ENCODE measurements around the gene FAM13A. TPM values are rescaled to one million over a fixed set of nuclear protein-coding genes. Genes with fewer than 3 reads are reported as not detected.

The FAM13A gene
- total RNA-seq, 4 donors from 2014 or later = 58.6 to 365 (median 71.2) TPM

DNA sequence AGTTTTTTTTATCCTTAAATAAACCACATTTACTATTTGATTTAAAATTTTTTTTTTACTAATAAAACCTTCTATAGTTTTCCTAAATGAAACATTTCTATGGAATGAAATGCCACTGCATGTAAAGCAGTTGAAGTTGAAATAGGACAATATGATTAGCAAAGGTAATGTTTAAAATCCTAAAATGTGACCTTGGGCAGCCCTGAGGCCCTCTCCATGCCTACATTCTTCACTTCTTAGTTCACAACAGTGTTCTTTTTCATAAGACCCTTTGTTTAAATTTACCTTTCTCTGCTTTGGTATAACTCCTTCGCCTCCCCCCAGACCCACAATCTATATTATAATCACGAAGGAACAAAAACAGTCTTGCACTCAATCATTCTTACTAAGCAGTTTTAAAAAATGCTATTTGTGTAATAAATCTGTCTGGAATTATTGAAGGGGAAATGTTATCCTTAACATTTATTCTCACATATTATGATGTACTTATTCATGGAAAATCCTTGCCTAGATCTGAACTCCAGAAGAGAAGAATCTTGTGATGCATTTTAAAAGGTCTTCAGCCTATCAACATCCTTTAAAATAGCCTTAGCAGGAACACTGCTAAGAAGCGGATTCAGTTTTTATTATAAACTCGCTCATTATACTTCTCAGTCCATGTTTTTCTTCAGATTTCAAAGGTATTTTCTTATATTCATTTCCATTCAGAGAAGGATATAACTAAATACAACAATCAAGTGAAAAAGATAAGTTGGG, 234.8 kb downstream of the FAM13A start:
- 41% methylated on average over 4 of the region's 4 CpGs for WGBS
- Histone ChIP-seq H3K27me3 (no peaks in the 10 kb centered on the region), H3K27ac (peak overlapping the region; percentile 90), H3K4me1 (peaks cover 53% of the 10 kb centered on the region), H3K4me3 (peak overlapping the region; percentile 50), H3K36me3 (no peaks in the 10 kb centered on the region), H3K9me3 (no peaks in the 10 kb centered on the region)
- TF ChIP-seq POLR2AphosphoS5 (IDR thresholded peaks at IDR 0.05) (no peak), CTCF (IDR thresholded peaks at IDR 0.05) (no peak), POLR2A (IDR thresholded peaks at IDR 0.05) (no peak), EP300 (IDR thresholded peaks at IDR 0.05) (no peak)
- no peak for DNase-seq (ENCODE audit: low spot score in 2 of 2)

DNA sequence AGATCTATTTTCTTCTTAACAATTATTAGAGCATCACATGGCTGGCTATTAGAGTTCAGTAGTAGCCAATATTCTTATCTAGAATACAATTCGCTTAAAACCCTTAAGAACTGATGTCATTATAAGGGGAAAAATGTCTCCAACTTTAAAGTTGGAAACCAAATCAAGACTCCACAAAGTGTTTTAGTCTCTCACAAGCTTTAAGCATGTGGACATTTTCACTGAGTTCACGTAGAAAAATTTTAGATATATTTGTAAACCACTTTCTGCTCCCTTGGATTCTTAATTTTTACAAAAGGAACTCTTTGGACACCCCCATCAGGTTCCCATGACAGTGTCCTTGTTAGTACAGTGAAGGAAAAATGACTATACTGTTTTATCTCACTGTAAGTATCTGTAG, 235.5 kb downstream of the FAM13A start:
- Histone ChIP-seq H3K27ac (no peak overlapping the region), H3K4me3 (peak overlapping the region; percentile 50), H3K4me1 (peaks cover 51% of the 10 kb centered on the region)

DNA sequence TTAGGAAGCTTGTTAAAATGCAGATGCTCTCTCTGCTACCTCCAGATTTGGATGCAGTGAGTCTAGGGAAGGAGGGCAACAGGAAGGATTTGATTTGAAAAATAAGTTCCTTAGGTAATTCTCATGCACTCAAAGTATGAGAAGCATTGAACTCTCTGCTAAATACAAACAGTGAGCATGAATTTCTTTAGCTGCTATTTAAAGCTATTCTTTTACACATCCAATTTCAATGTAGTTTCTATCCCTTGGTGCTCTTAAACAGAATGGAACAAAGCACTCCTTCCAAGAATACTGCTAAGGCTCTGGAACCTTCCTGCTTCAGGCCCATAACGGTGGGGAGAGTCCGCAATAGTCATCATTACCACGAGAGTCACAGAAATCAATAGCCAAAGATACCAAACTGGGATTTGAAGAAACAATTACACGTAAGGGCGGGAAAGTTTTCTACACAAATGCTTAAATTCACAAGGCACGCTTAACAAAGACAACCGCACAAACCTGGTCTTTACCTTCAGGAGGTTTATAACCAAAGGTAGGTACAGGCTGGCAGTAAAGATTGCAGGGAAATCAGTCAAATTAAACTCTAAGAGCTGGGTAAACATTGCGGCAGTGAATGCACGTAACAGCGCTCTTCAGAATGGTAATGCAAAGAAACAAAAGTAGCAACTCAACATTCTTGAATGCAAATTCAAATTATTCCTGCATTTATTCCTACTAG, 236.1 kb downstream of the FAM13A start:
- Histone ChIP-seq H3K27me3 (no peaks in the 10 kb centered on the region), H3K36me3 (no peaks in the 10 kb centered on the region), H3K9me3 (no peaks in the 10 kb centered on the region), H3K4me3 (peak overlapping the region; percentile 50), H3K27ac (peak overlapping the region; percentile 38), H3K4me1 (peaks cover 51% of the 10 kb centered on the region)
- no peak for DNase-seq (ENCODE audit: low spot score in 2 of 2)
- 79% methylated on average over 10 of the region's 10 CpGs for WGBS
- TF ChIP-seq EP300 (IDR thresholded peaks at IDR 0.05) = no peak

More for the DNA sequence above, 235.5 kb downstream of the FAM13A start:
- no peaks in the 10 kb centered on the region for H3K36me3 ChIP-seq
- WGBS = 56% methylated on average over 2 of the region's 2 CpGs
- no peak for DNase-seq (ENCODE audit: low spot score in 2 of 2)
- TF ChIP-seq CTCF (IDR thresholded peaks at IDR 0.05) = no peak
- no peak for TF ChIP-seq EP300 (IDR thresholded peaks at IDR 0.05)
- no peak for TF ChIP-seq POLR2AphosphoS5 (IDR thresholded peaks at IDR 0.05)
- TF ChIP-seq POLR2A (IDR thresholded peaks at IDR 0.05) = no peak
- no peaks in the 10 kb centered on the region for H3K9me3 ChIP-seq
- H3K27me3 ChIP-seq = no peaks in the 10 kb centered on the region

DNA sequence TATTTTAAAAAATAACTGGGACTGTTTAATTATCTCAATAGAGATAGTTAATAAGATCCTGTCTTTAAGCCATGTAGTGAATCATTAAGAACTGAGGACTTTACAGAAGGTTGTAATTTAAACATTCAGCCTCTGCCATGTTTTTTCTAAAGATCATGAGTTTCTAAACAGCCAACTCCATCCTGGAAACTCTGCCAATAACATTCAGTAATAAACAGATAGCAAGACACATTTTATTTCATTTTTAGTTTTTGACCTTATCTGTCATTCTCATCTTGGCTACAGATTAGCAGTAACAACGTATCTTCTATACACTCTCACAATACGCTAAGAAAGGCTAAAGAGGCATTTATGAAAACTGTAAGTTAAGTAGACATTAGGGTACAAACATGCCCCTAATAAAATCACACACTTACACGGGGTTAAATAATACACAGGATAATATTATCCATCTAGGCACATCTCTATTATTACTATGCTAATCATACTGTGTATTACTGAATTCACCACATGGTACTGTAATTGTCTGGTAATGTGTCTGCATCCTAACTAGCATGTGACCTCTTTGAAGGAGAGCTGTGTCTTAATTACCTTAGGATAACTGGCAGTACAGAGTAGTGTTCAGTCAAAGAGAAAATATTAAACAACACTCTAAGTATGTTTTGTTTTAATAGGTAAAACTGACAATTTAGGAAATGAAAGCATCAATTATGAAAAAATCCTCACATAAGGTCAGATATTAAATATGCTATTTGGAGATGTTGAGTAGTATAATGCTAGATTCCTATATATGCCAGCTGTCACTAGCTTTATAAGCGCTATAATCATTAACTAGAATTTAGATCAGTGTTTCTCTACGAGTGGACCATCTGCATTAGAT, 236.9 kb downstream of the FAM13A start:
- TF ChIP-seq EP300 (IDR thresholded peaks at IDR 0.05) (no peak), POLR2AphosphoS5 (IDR thresholded peaks at IDR 0.05) (no peak), POLR2A (IDR thresholded peaks at IDR 0.05) (no peak), CTCF (IDR thresholded peaks at IDR 0.05) (no peak)
- Histone ChIP-seq H3K4me3 (peak overlapping the region; percentile 50), H3K27ac (peak overlapping the region; percentile 34), H3K36me3 (no peaks in the 10 kb centered on the region), H3K27me3 (no peaks in the 10 kb centered on the region), H3K4me1 (peaks cover 51% of the 10 kb centered on the region), H3K9me3 (no peaks in the 10 kb centered on the region)
- no peak for DNase-seq (ENCODE audit: low spot score in 2 of 2)
- 56% methylated on average over 5 of the region's 5 CpGs for WGBS

DNA sequence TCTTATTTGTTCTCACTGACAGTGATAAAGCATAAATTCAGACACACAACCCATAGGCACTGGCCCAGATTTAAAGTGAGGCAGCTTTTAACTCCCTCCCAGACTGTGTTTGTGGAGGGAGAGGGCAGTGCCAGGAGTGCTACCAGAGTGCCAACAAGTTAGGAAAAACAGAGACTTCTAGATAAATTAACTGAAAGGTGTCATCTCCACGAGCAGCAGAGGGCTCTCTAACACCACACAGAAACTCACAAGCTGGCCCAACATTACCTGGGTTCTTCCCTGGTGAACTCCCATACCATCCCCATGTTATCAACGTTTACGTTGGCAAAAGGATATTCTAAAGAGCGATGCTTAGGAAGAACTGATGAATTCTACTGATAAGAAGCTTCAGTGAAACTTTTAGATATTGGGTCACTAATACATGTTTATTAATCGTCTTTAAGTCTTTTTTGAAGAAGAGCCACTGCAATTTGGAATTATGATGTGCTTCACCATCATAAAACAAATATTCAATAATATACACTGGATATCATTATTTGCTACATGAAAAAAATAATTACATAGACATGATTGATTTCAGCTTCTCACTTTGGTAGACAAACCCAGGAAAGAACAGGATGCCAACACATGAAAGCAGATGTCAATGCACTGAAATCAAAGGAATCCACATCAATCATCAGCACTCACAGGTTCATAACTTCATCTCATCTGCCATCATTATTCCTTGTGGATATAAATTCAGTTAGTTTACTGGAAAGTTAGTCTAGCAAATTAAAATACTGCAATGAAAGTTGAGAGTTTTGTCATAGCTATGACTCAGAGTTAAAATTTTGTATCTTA, 238.1 kb downstream of the FAM13A start:
- Histone ChIP-seq H3K36me3 (no peaks in the 10 kb centered on the region), H3K27ac (no peak overlapping the region), H3K4me3 (no peak overlapping the region), H3K27me3 (no peaks in the 10 kb centered on the region), H3K4me1 (peaks cover 47% of the 10 kb centered on the region), H3K9me3 (no peaks in the 10 kb centered on the region)
- WGBS = 33% methylated on average over 5 of the region's 5 CpGs
- TF ChIP-seq CTCF (IDR thresholded peaks at IDR 0.05) = peak; percentile 53 to 67
- no peak for TF ChIP-seq POLR2A (IDR thresholded peaks at IDR 0.05)
- DNase-seq (ENCODE audit: low spot score in 2 of 2) = no peak

All from suprapubic skin (tissue), 4 donors.